ENCODE results near the gene EDN2. TPM values are rescaled to one million over a fixed set of nuclear protein-coding genes. Genes with fewer than 3 reads are reported as not detected.

Gene EDN2
- total RNA-seq, 1 donor from 2014 or later = not detected

Other genes with a start within 250 kb of the EDN2 start
- 55.4 and 57.6 TPM in 2 replicates for gene SCMH1, start 242.4 kb downstream of the EDN2 start, total RNA-seq
- 2.8 and 2.9 TPM in 2 replicates for gene FOXO6, start 123.2 kb downstream of the EDN2 start, total RNA-seq

All from progenitor cell of endocrine pancreas (in vitro differentiated cells).